Aorta (tissue), 5 donors: ENCODE data around the gene TOMM6. TPM values are rescaled to one million over a fixed set of nuclear protein-coding genes. Genes with fewer than 3 reads are reported as not detected.

Source experiments
- ATAC-seq: fragments of 200-7000 bp; cut with Tn5 transposase; one replicate; pipeline ENCODE4 v1.9.1; 2022; ENCODE audit warnings: moderate library complexity; ENCODE audit not compliant: low FRiP score
- DNase-seq, 2 donors: peaks; one replicate each; pipeline ENCODE4 v3.0.0-alpha.2; 2020
- H3K27ac ChIP-seq, 2 donors: one replicate each; pipeline ENCODE4 v1.5.1; 2013; ENCODE audit warnings: low read length in 2 of 2, mild to moderate bottlenecking in 2 of 2, moderate library complexity in 2 of 2, control low read depth in 1 of 2, inconsistent platforms in 1 of 2, low read depth in 1 of 2
- H3K27me3 ChIP-seq, 2 donors: one replicate each; pipeline ENCODE4 v1.6.1; 2013; ENCODE audit warnings: control low read depth in 1 of 2, low read length in 1 of 2, mild to moderate bottlenecking in 1 of 2, moderate library complexity in 1 of 2; ENCODE audit not compliant: insufficient read depth in 2 of 2, control insufficient read depth in 1 of 2
- H3K36me3 ChIP-seq, 2 donors: one replicate each; pipeline ENCODE4 v1.6.1; 2013; ENCODE audit warnings: control low read depth in 1 of 2, low read length in 1 of 2, mild to moderate bottlenecking in 1 of 2; ENCODE audit not compliant: insufficient read depth in 2 of 2, control insufficient read depth in 1 of 2
- H3K4me1 ChIP-seq, 2 donors: one replicate each; pipeline ENCODE4 v1.6.1; 2013; ENCODE audit warnings: low read length in 2 of 2, control low read depth in 1 of 2, mild to moderate bottlenecking in 1 of 2, moderate library complexity in 1 of 2; ENCODE audit not compliant: insufficient read depth in 2 of 2, control insufficient read depth in 1 of 2
- H3K4me3 ChIP-seq, 2 donors: one replicate each; pipeline ENCODE4 v1.5.1; 2013; ENCODE audit warnings: low read length in 2 of 2, control low read depth in 1 of 2, mild to moderate bottlenecking in 1 of 2
- H3K9me3 ChIP-seq: one replicate; pipeline ENCODE4 v1.6.1; 2013; ENCODE audit warnings: mild to moderate bottlenecking, low read length; ENCODE audit not compliant: control insufficient read depth
- WGBS, 2 donors: extraction: QIAGEN DNeasy Blood & Tissue Kit; methylation state at CpG; one replicate each; pipeline ENCODE4 v1.1.7; 2013; 5-methylcytosine and 5-hydroxymethylcytosine counted together
- intact Hi-C, 2 donors: fragments of 100-400 bp; cut with DNase I; formaldehyde crosslinking; loops; one replicate each; pipeline versions ENCODE4 v1.14.2 to v1.15.0; 2022
- long read RNA-seq, 2 donors: library from polyadenylated mRNA; unstranded; transcript quantifications; one replicate each; pipeline ENCODE4 v2.0.0, GENCODE V29; 2020 to 2021
- polyA plus RNA-seq, 2 donors: library from polyadenylated mRNA; stranded (reverse); fragments of 200-250 nt; gene quantifications; one replicate each; pipeline ENCODE4 v1.2.3, GENCODE V29; 2013
- total RNA-seq, 2 donors: library from RNA; stranded (reverse); fragmentation: NEBNext Ultra II Directional; extraction: Animal tissue kit (Norgen Biotek cat#: 25700); gene quantifications; one replicate each; pipeline ENCODE4 v1.2.1, GENCODE V29; 2021
- donor health status: healthy with polysubstance abuse.
- donor health status: Bipolar disorder and iron deficiency.
- donor health status: DM: no; HTN: no; CAD: no.
- donor health status: DM: no; HTN: no; CAD: no.
- donor health status: DM: yes; HTN: yes; CAD: no.

TOMM6 gene
- 10 to 100 TPM; 74.8 to 75.5 TPM for total RNA-seq
- polyA plus RNA-seq, result 100 to 1,000 TPM; 213 to 236 TPM
- long read RNA-seq, donor 1, transcript TOMM6-201 (3 exons, 595 nt), result major isoform, 14 of 16 reads
- long read RNA-seq, donor 1, partial matches to known transcripts, result 0 of 16 reads
- long read RNA-seq, donor 1, other reads (novel, unspliced or antisense), result 0 of 16 reads
- long read RNA-seq, donor 2, transcript TOMM6-201 (3 exons, 595 nt), result major isoform, 6 of 9 reads
- long read RNA-seq, donor 2, partial matches to known transcripts, result 0 of 9 reads
- long read RNA-seq, donor 2, other reads (novel, unspliced or antisense), result 0 of 9 reads

GRCh38 chr6:41787219-41787917 lies at the start of gene TOMM6:
TOMM6 (plus strand) TSS chr6:41787694; CDS start chr6:41787698, 4 bp downstream.
- H3K27me3 ChIP-seq, result no peaks in the 10 kb centered on the region
- no peaks in the 10 kb centered on the region for H3K9me3 ChIP-seq
- no peaks in the 10 kb centered on the region for H3K36me3 ChIP-seq
- WGBS, 2 donors, result 0 to 1% methylated on average over 54 to 55 of the region's 55 CpGs
- ATAC-seq, result peak; percentile 96
- peak within 1 kb of the TSS; percentile 74 to 89 for H3K27ac ChIP-seq
- intact Hi-C loops, result loop anchor here (1.0 to 10.0 kb wide), 4 partner anchors 81 to 777 kb away; partner anchors contain the start of genes BYSL (in 2 of the 2), MED20 (in 2 of the 2), UBR2 (in 1 of the 2) and USP49 (in 1 of the 2)
- peak; percentile 97 to 99 for DNase-seq
- peak within 1 kb of the TSS; percentile 86 to 95 for H3K4me3 ChIP-seq
- no peaks in the 10 kb centered on the region for H3K4me1 ChIP-seq

GRCh38 chr6:41739041-41739440 lies 48.5 kb upstream of the TOMM6 start:
- H3K4me1 ChIP-seq, result no peaks in the 10 kb centered on the region
- H3K27me3 ChIP-seq, result no peaks in the 10 kb centered on the region
- intact Hi-C loops, result no loop called here
- no peak overlapping the region for H3K4me3 ChIP-seq
- H3K27ac ChIP-seq, result no peak overlapping the region
- WGBS, 2 donors, result 57 to 62% methylated on average over 4 of the region's 4 CpGs
- ATAC-seq, result no peak
- H3K9me3 ChIP-seq, result no peaks in the 10 kb centered on the region
- peak in 1 of 2 donors; percentile 3 for DNase-seq
- no peaks in the 10 kb centered on the region for H3K36me3 ChIP-seq

- ATAC-seq (no peak), DNase-seq (peak in 1 of 2 donors; percentile 32)
- no peaks in the 10 kb centered on the region for H3K4me1 ChIP-seq
- H3K27me3 ChIP-seq, result no peaks in the 10 kb centered on the region
- H3K4me3 ChIP-seq, result no peak overlapping the region
- 90% methylated on average over 13 of the region's 13 CpGs for WGBS, 2 donors
- H3K27ac ChIP-seq, result no peak overlapping the region
- no peaks in the 10 kb centered on the region for H3K36me3 ChIP-seq
- intact Hi-C loops, result no loop called here
- H3K9me3 ChIP-seq, result no peaks in the 10 kb centered on the region
Observed at GRCh38 chr6:41740366-41741162, 46.9 kb upstream of the TOMM6 start.

- no peak overlapping the region for H3K27ac ChIP-seq
- no peaks in the 10 kb centered on the region for H3K9me3 ChIP-seq
- H3K4me3 ChIP-seq, result no peak overlapping the region
- DNase-seq (peak in 1 of 2 donors; percentile 32), ATAC-seq (no peak)
- WGBS, 2 donors, result 89 to 92% methylated on average over 20 of the region's 20 CpGs
- no peaks in the 10 kb centered on the region for H3K4me1 ChIP-seq
- H3K27me3 ChIP-seq, result no peaks in the 10 kb centered on the region
- no peaks in the 10 kb centered on the region for H3K36me3 ChIP-seq
- intact Hi-C loops, result no loop called here
Observed at GRCh38 chr6:41741625-41742490, 45.6 kb upstream of the TOMM6 start.

- Histone ChIP-seq H3K36me3 (no peaks in the 10 kb centered on the region), H3K9me3 (no peaks in the 10 kb centered on the region), H3K27me3 (no peaks in the 10 kb centered on the region), H3K4me1 (no peaks in the 10 kb centered on the region), H3K27ac (no peak overlapping the region), H3K4me3 (no peak overlapping the region)
- 86 to 90% methylated on average over 6 of the region's 6 CpGs for WGBS, 2 donors
- no peak for ATAC-seq
- peak in 1 of 2 donors; percentile 30 for DNase-seq
- intact Hi-C loops, result no loop called here
Observed at GRCh38 chr6:41743406-41744235, 43.9 kb upstream of the TOMM6 start.

- no peak overlapping the region for H3K27ac ChIP-seq
- 86 to 87% methylated on average over 7 of the region's 7 CpGs for WGBS, 2 donors
- H3K4me3 ChIP-seq, result no peak overlapping the region
- ATAC-seq (no peak), DNase-seq (peak in 1 of 2 donors; percentile 26)
- no peaks in the 10 kb centered on the region for H3K36me3 ChIP-seq
- intact Hi-C loops, result no loop called here
- H3K9me3 ChIP-seq, result no peaks in the 10 kb centered on the region
- no peaks in the 10 kb centered on the region for H3K4me1 ChIP-seq
- H3K27me3 ChIP-seq, result no peaks in the 10 kb centered on the region
Observed at GRCh38 chr6:41744236-41744787, 43.2 kb upstream of the TOMM6 start.

- no peaks in the 10 kb centered on the region for H3K9me3 ChIP-seq
- ATAC-seq (no peak), DNase-seq (peak in 1 of 2 donors; percentile 2)
- no peak overlapping the region for H3K4me3 ChIP-seq
- intact Hi-C loops, result no loop called here
- no peaks in the 10 kb centered on the region for H3K36me3 ChIP-seq
- no peak overlapping the region for H3K27ac ChIP-seq
- no peaks in the 10 kb centered on the region for H3K27me3 ChIP-seq
- WGBS, 2 donors, result 91 to 92% methylated on average over 10 of the region's 10 CpGs
- H3K4me1 ChIP-seq, result no peaks in the 10 kb centered on the region
Observed at GRCh38 chr6:41746107-41746506, 41.4 kb upstream of the TOMM6 start.
